RPMI7951 (cell line): ENCODE results near the gene GZMM. TPM values are rescaled to one million over a fixed set of nuclear protein-coding genes. Genes with fewer than 3 reads are reported as not detected.

Experiments
- DNase-seq: peaks from one replicate; pipeline ENCODE4 v3.0.0-alpha.2; 2012; ENCODE audit warnings: low read depth
- total RNA-seq: library from RNA; depleted of rRNA; stranded (reverse); fragments of >200 nt; shearing (Covaris generic); gene quantifications from 2 replicates; pipeline ENCODE4 v1.2.3, GENCODE V29; 2014

GZMM gene
- total RNA-seq, 1 experiment from 2014 or later, result 1.3 TPM

DNA sequence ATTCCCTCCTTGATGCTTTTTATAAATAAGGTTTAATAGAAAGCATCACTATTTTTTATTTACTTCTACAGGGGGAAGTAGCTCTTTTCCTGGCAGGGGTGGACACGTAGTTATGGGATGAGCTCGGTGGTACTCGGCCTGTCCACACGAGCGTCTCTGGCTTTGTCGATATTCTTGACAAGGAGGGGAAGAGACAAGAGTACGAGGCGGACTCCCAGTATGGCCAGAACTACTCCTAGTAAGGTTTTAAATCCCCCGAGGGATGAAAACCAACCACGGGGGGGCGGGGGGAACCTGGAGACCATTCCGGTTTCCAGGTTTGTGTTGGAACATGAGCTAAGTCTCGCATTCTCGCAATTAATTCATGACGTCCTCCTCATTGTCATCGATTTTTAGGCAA, 23.0 kb downstream of the GZMM start:
- no peak for DNase-seq

- DNase-seq, result no peak
Measured at GRCh38 chr19:567296-567900, 23.5 kb downstream of the GZMM start.

DNA sequence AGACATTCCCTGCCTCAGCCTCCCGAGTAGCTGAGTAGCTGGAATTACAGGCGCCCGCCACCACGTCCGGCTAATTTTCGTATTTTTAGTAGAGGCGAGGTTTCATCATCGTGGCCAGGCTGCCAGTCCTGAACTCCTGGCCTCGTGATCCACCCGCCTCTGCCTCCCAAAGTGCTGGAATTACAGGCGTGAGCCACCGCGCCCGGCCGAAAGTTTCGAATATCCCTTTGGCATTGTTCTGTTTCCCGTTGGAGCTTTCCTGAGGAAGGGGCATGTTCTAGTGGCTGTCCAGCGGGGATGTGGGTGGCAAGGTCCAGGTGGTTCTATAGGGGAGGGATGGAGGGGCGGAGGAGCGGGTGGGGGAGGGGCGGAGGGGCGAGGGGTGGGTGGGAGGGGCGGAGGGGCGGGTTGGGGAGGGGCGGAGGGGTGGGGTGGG, 26.4 kb downstream of the GZMM start:
- no peak for DNase-seq

DNA sequence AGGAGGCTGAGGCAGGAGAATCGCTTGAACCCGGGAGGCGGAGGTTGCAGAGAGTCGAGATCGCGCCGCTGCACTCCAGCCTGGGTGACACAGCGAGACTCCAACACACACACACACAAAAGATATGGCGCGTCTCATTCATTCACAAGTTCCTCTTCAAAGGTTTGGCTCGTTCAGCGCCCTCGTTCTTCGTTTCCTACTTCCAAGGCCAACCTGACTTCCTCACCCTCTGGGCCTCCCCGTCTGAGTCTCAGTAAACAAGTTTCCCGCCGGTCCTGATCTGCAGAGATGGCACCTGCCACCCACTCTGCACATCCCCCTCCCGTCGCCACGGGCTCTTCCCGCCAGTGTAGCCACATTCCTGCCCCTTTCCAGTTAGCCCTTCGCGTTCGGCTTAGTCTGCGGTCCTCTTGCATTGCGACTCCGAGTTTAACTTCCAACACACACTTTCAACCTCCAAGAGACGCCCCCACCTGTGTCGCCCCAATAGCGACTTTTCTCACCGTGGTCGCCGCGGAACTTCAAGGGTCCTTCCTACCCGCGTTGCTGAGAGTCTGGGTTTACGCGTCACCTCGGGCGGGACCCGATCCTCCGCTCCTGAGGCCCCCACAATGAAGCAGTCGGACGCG, 27.2 kb downstream of the GZMM start:
- peak; percentile 39 for DNase-seq

- DNase-seq, result peak; percentile 47
Measured at GRCh38 chr19:571566-571974, 27.7 kb downstream of the GZMM start.

GRCh38 chr19:572140-572742, 28.4 kb downstream of the GZMM start, which contains the start of gene BSG:
BSG (plus strand) TSS chr19:572596; CDS start chr19:572635, 39 bp downstream.
- peak; percentile 98 for DNase-seq

- DNase-seq, result peak; percentile 63
Measured at GRCh38 chr19:572743-573518, 29.1 kb downstream of the GZMM start.

- no peak for DNase-seq
Measured at GRCh38 chr19:573519-573825, 29.6 kb downstream of the GZMM start.

GRCh38 chr19:574658-575526, 31.0 kb downstream of the GZMM start:
- peak; percentile 58 for DNase-seq

DNA sequence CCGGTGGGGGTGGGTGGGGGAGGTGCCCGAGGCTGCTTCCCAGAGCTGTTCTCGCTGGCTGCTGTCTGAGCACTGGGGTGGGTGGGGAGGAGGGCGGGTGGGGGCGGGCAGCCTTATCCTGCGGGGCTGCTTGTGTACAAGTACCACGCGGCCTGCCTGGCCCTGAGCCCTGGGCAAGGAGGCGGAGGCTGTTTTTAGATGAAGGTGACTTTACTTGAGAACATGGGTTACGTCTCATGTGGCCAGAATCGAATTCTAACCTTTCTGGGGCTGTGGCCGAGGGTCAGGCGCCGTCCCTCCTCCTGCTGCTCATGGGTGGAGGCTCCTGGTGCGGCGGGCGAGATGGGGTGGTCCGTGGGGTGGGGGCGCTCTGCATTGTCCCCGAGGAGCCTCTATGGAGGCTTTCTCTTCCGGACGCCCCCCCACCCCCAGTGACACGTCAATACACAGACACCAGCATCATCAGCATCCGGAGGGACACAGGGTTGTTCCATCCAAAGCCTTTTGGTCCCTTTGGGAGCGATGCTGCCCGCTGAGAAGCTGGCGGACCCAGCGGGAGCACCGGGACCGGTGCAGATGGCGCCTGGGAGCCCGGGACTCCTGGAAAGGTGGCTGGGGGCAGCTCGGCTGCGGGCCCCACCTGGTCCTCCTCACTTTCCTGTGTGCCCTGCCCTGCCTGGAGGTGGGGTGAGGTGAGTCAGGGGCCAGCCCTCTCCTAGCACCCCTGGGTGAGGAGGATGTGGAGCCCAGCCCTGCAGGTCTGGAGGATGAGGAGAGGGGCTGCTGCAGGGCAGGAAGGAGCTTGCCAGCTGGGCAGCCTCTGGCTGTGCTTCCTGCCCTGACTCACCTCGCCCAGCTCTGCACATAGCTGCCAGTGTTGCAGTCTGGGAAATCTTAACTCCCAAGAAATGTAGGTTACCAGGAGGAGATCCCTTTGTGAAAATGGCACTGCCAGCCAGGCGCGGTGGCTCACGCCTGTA, 32.0 kb downstream of the GZMM start:
- DNase-seq, result peak; percentile 79

GRCh38 chr19:576768-577438, 33.0 kb downstream of the GZMM start:
- DNase-seq, result no peak

DNA sequence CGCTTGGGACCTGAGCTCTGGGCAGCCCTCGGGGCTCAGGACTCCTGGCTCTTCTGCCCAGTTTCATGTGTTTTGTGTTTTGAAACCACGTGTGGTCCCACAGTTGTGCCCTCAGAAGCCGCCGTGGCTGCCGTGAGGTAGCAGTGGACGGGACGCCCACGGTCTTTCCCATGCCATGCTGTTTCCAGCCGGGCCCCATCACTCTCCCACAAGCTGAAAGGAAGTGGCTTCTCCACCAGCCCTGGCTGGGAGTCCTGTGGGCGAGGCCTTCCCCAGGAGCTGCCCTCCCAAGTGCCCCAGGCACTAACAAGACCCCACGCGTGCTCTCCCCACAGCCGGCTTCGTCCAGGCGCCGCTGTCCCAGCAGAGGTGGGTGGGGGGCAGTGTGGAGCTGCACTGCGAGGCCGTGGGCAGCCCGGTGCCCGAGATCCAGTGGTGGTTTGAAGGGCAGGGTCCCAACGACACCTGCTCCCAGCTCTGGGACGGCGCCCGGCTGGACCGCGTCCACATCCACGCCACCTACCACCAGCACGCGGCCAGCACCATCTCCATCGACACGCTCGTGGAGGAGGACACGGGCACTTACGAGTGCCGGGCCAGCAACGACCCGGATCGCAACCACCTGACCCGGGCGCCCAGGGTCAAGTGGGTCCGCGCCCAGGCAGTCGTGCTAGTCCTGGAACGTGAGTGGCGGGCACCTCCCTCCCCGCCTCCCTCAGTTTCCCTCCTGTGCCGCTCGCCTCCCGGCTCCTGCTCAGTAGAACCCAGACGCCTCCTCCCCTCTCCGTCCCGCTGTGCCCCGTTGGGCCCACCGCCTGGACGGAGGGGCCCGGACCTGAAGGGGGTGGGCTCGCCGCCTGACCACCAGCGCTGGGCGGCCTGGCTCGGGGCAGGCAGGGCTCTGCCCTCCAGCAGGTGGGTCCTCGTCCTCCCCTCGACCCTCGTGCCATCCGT, 33.9 kb downstream of the GZMM start:
- DNase-seq, result no peak

DNA sequence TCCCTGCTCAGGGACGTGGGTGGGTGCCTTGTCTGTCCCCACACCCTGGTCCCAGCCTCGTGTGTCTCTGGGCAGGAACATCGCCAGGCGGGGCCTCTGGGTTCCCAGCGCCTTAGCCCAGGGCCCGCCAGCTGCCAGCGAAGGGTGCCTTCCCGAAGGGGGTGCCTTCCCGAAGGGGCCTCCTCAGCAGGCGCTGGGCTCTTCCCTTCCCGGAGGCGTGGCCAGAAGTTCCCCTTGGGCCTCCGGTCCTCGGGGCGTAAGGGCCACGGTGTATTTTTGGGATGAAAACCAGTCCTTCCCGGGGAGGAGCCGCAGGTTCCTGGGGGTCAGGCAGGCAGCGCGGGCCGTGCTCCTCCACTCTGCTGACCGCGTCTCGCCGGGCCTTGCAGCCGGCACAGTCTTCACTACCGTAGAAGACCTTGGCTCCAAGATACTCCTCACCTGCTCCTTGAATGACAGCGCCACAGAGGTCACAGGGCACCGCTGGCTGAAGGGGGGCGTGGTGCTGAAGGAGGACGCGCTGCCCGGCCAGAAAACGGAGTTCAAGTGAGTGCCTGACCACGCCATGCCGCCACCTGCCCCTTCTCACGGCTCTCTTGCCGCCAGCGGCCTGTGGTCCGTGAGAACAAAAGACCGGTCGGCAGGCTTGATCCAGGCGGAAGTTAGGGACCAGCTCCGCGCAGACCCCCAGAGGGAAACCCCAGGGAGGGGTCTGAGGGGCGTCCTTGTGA, 35.4 kb downstream of the GZMM start:
- no peak for DNase-seq

DNA sequence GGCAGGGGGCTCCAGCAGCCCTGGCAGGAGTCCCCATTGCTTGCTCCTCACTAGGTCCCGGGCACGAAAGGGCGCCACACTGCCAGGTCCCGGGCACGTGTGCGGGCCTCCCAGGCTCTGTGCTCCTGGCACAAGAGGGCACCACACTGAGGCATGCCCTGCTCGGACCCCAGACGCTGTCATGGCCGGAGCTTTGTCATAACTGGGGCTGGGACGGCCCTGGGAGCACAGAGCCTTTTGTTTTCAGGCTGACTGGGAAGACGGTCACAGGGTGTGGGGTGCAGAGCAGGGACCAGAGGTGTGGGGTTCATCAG, 35.9 kb downstream of the GZMM start:
- no peak for DNase-seq

GRCh38 chr19:580274-580835, 36.5 kb downstream of the GZMM start:
- no peak for DNase-seq

DNA sequence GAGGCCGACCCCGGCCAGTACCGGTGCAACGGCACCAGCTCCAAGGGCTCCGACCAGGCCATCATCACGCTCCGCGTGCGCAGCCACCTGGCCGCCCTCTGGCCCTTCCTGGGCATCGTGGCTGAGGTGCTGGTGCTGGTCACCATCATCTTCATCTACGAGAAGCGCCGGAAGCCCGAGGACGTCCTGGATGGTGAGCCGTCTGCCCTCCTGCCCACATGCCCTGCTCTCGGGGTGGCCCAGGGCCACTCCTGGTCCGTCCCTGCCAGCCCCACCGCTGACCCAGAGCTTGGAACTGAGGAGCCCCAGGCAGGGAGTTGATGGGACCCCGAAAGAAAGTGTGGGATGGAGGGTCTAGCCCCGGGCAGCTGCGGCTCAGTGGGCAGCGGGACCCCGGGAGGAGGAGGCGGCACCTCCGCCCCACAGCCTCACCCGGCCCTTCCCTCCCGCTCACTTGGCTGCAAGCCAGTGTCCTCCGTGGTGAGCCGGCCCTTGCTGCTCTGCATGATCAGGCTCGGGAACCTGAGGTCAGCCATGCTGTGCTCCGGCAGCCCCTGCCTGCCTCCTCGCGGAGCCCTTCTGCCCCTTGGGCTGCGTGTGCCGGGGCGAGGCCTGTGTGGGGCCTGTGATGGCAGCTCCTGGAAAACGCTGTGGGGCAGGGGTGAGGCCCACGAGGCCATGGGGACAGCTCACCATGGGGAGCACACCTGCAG, 37.7 kb downstream of the GZMM start:
- no peak for DNase-seq
